HEK293 (cell line): ENCODE results near the gene STPG2.
A peak's percentile ranks its signal among the peaks of the same experiment; 100 is the strongest.

Experiments used
- CTCF ChIA-PET: fragments of 350-600 bp; formaldehyde crosslinking; extraction: SDS; loops from one replicate; lab custom pipeline; 2021; ENCODE audit warnings: antibody characterized with exemption; lab: Yijun Ruan, JAX
- POLR2A ChIA-PET: fragments of 300-600 bp; formaldehyde crosslinking; extraction: SDS; loops from one replicate; lab custom pipeline; 2020; ENCODE audit warnings: antibody characterized with exemption, inconsistent platforms; lab: Yijun Ruan, JAX
- H3K27ac ChIP-seq: fragments of 200-500 bp; sonication (Bioruptor generic); 2 replicates; pipeline ENCODE4 v1.5.1; 2014; ENCODE audit warnings: low read depth, low read length, control low read depth, inconsistent platforms; ENCODE audit errors: extremely low read depth
- H3K36me3 ChIP-seq, 2 experiments: fragments of 200-500 bp in 1 of 2; sonication (Bioruptor generic) in 1 of 2; 1 replicate in 1 of 2; 2 replicates in 1 of 2; pipeline ENCODE4 v1.5.1; 2014 to 2017; ENCODE audit warnings: inconsistent platforms in 2 of 2, low read length in 2 of 2; ENCODE audit not compliant: control insufficient read depth in 2 of 2, insufficient read depth in 1 of 2
- H3K4me1 ChIP-seq: fragments of 200-500 bp; sonication (Bioruptor generic); 2 replicates; pipeline ENCODE4 v1.5.1; 2014; ENCODE audit warnings: mild to moderate bottlenecking, low read length, inconsistent platforms; ENCODE audit not compliant: control insufficient read depth, insufficient read depth
- H3K4me3 ChIP-seq: 2 replicates; pipeline ENCODE4 v1.5.1; 2011; ENCODE audit warnings: low read depth, mild to moderate bottlenecking, control low read depth, low read length, moderate library complexity
- H3K9me3 ChIP-seq: fragments of 200-500 bp; sonication (Bioruptor generic); 2 replicates; pipeline ENCODE4 v1.5.1; 2014; ENCODE audit warnings: low read depth, low read length, inconsistent platforms; ENCODE audit not compliant: control insufficient read depth, insufficient read depth
- EGR2 ChIP-seq: fragments of 450-650 bp; formaldehyde crosslinking; IDR thresholded peaks from 2 replicates; pipeline ENCODE4 v1.5.1; 2016; ENCODE audit warnings: low read depth, missing biosample characterization, missing genetic modification characterization
- HIC1 ChIP-seq: fragments of 450-650 bp; formaldehyde crosslinking; IDR thresholded peaks from 2 replicates; pipeline ENCODE4 v1.5.1; 2016; ENCODE audit warnings: missing biosample characterization, missing genetic modification characterization
- KLF10 ChIP-seq: fragments of 450-650 bp; IDR thresholded peaks from 2 replicates; pipeline ENCODE4 v1.5.1; 2018; ENCODE audit warnings: missing biosample characterization, mild to moderate bottlenecking, missing genetic modification characterization
- KLF9 ChIP-seq: fragments of 450-650 bp; formaldehyde crosslinking; IDR thresholded peaks from 2 replicates; pipeline ENCODE4 v1.5.1; 2016; ENCODE audit warnings: missing biosample characterization, missing genetic modification characterization, low read depth
- MEIS1 ChIP-seq: sonication (generic); formaldehyde crosslinking; IDR thresholded peaks from 2 replicates; pipeline ENCODE4 v1.8.1; 2022; ENCODE audit warnings: missing genetic modification reagents, mild to moderate bottlenecking, borderline replicate concordance
- PATZ1 ChIP-seq: fragments of 450-650 bp; formaldehyde crosslinking; IDR thresholded peaks from 2 replicates; pipeline ENCODE4 v1.5.1; 2016; ENCODE audit warnings: missing biosample characterization, missing genetic modification characterization
- REST ChIP-seq: fragments of 450-650 bp; formaldehyde crosslinking; IDR thresholded peaks from 2 replicates; pipeline ENCODE4 v1.5.1; 2016; ENCODE audit warnings: missing biosample characterization, missing genetic modification characterization
- ZBTB17 ChIP-seq: fragments of 450-650 bp; formaldehyde crosslinking; IDR thresholded peaks from 2 replicates; pipeline ENCODE4 v1.5.1; 2016; ENCODE audit warnings: missing biosample characterization, missing genetic modification characterization
- ZEB2 ChIP-seq: fragments of 450-650 bp; formaldehyde crosslinking; IDR thresholded peaks from 2 replicates; pipeline ENCODE4 v1.5.1; 2016; ENCODE audit warnings: missing biosample characterization, missing genetic modification characterization
- ZFP37 ChIP-seq: fragments of 450-650 bp; formaldehyde crosslinking; IDR thresholded peaks from 2 replicates; pipeline ENCODE4 v1.5.1; 2016; ENCODE audit warnings: missing biosample characterization, missing genetic modification characterization
- ZNF169 ChIP-seq: fragments of 450-650 bp; formaldehyde crosslinking; IDR thresholded peaks from 2 replicates; pipeline ENCODE4 v1.5.1; 2016; ENCODE audit warnings: missing biosample characterization, missing genetic modification characterization
- ZNF19 ChIP-seq: fragments of 450-650 bp; formaldehyde crosslinking; IDR thresholded peaks from 2 replicates; pipeline ENCODE4; 2016; ENCODE audit warnings: missing biosample characterization, missing genetic modification characterization, low read depth
- ZNF2 ChIP-seq: fragments of 450-650 bp; formaldehyde crosslinking; IDR thresholded peaks from 2 replicates; pipeline ENCODE4 v1.5.1; 2016; ENCODE audit warnings: missing biosample characterization, missing genetic modification characterization
- ZNF354C ChIP-seq: fragments of 450-650 bp; formaldehyde crosslinking; IDR thresholded peaks from 2 replicates; pipeline ENCODE4 v1.5.1; 2016; ENCODE audit warnings: missing biosample characterization, missing genetic modification characterization, low read depth, borderline replicate concordance
- ZNF366 ChIP-seq: fragments of 450-650 bp; formaldehyde crosslinking; conservative IDR thresholded peaks from 2 replicates; pipeline ENCODE4 v1.5.1; 2016; ENCODE audit warnings: missing biosample characterization, missing genetic modification characterization
- ZNF426 ChIP-seq: fragments of 450-650 bp; formaldehyde crosslinking; IDR thresholded peaks from 2 replicates; pipeline ENCODE4 v1.5.1; 2017; ENCODE audit warnings: missing biosample characterization, missing genetic modification characterization, mild to moderate bottlenecking, inconsistent platforms, moderate library complexity
- ZNF488 ChIP-seq: fragments of 450-650 bp; formaldehyde crosslinking; IDR thresholded peaks from 2 replicates; pipeline ENCODE4 v1.5.1; 2016; ENCODE audit warnings: missing biosample characterization, missing genetic modification characterization
- ZNF518A ChIP-seq: fragments of 450-650 bp; formaldehyde crosslinking; conservative IDR thresholded peaks from 2 replicates; pipeline ENCODE4 v1.5.1; 2016; ENCODE audit warnings: low read depth, missing biosample characterization, missing genetic modification characterization
- ZNF610 ChIP-seq: fragments of 450-650 bp; formaldehyde crosslinking; IDR thresholded peaks from 2 replicates; pipeline ENCODE4 v1.5.1; 2016; ENCODE audit warnings: missing biosample characterization, missing genetic modification characterization, borderline replicate concordance
- ZNF660 ChIP-seq: fragments of 450-650 bp; IDR thresholded peaks from 2 replicates; pipeline ENCODE4 v1.5.1; 2018; ENCODE audit warnings: missing biosample characterization, mild to moderate bottlenecking, missing genetic modification characterization
- ZNF76 ChIP-seq: fragments of 450-650 bp; formaldehyde crosslinking; IDR thresholded peaks from 2 replicates; pipeline ENCODE4; 2016; ENCODE audit warnings: low read depth, missing biosample characterization, missing genetic modification characterization, borderline replicate concordance
- ZSCAN30 ChIP-seq: fragments of 450-650 bp; IDR thresholded peaks from 2 replicates; pipeline ENCODE4 v1.5.1; 2018; ENCODE audit warnings: missing biosample characterization, mild to moderate bottlenecking, missing genetic modification characterization, moderate library complexity

Gene STPG2

GRCh38 chr4:98143001-98143899 lies at the start of gene STPG2:
Gene STPG2, minus strand, starts transcription at chr4:98143476.
- H3K36me3 ChIP-seq = no peaks in the 10 kb centered on the region
- no peaks in the 10 kb centered on the region for H3K9me3 ChIP-seq
- no peaks in the 10 kb centered on the region for H3K4me1 ChIP-seq
- POLR2A ChIA-PET = interaction anchor here (1.7 kb wide), 1 partner anchor 118 kb away, joined by 9 read pairs; the partner anchor contains the start of gene RAP1GDS1
- peak within 1 kb of the TSS; percentile 65 for H3K4me3 ChIP-seq
- CTCF ChIA-PET = interaction anchor here (0.6 to 1.0 kb wide), 7 partner anchors 9 to 1474 kb away, joined by 3 to 4 read pairs (median 3); no protein-coding TSS in a partner anchor
- peak within 1 kb of the TSS; percentile 67 for H3K27ac ChIP-seq
- no peak for TF ChIP-seq ZFP37
- TF ChIP-seq HIC1 (tag by site-specific recombination) = no peak
- peak; percentile 25; the same call in 1 of the 2 replicates for TF ChIP-seq ZNF76 (tag by site-specific recombination)
- TF ChIP-seq EGR2 (tag by site-specific recombination) = peak; percentile 53
- peak; percentile 78 for TF ChIP-seq PATZ1 (tag by site-specific recombination)
- no peak for TF ChIP-seq ZNF169
- peak; percentile 29 for TF ChIP-seq ZSCAN30
- TF ChIP-seq KLF9 = peak; percentile 60; the same call in 1 of the 2 replicates
- TF ChIP-seq ZNF366 = peak; percentile 68
- no peak for TF ChIP-seq ZNF19 (tag by site-specific recombination)
- peak; percentile 59; the same call in 1 of the 2 replicates for TF ChIP-seq KLF10 (tag by site-specific recombination)
- TF ChIP-seq ZNF426 (tag by site-specific recombination) = no peak
- TF ChIP-seq ZNF488 (tag by site-specific recombination) = no peak
- TF ChIP-seq MEIS1 (CRISPR knock-in tag) = no peak
- TF ChIP-seq ZNF660 (tag by site-specific recombination) = peak; percentile 34; the same call in 1 of the 2 replicates
- TF ChIP-seq ZNF2 (tag by site-specific recombination) = no peak
- TF ChIP-seq ZNF610 (tag by site-specific recombination) = 0 out of 2 replicates have a peak, but pooled peaks have one; percentile 15
- TF ChIP-seq REST = 0 out of 2 replicates have a peak, but pooled peaks have one; percentile 11
- 0 out of 2 replicates have a peak, but pooled peaks have one; percentile 22 for TF ChIP-seq ZEB2 (tag by site-specific recombination)
- peak; percentile 81 for TF ChIP-seq ZBTB17 (tag by site-specific recombination)
- no peak for TF ChIP-seq ZNF354C (tag by site-specific recombination)
- peak; percentile 90 for TF ChIP-seq ZNF518A (tag by site-specific recombination)
